Effector memory CD4-positive, alpha-beta T cell (primary cell): Measurements from ENCODE around the gene CKLF.

Source experiments
- DNase-seq, 3 donors: peaks; one replicate each; pipeline ENCODE4 v3.0.0-alpha.2; 2020
- H3K27ac ChIP-seq: 2 replicates; pipeline ENCODE4 v1.7.0; 2013; ENCODE audit warnings: mild to moderate bottlenecking, low read length, moderate library complexity; ENCODE audit not compliant: insufficient read depth, poor library complexity, severe bottlenecking
- H3K27me3 ChIP-seq: replicated peaks from 2 replicates; pipeline ENCODE4 v1.7.0; 2013; ENCODE audit warnings: mild to moderate bottlenecking, low read length; ENCODE audit not compliant: insufficient read depth, control insufficient read depth, poor library complexity, severe bottlenecking
- H3K36me3 ChIP-seq: 2 replicates; pipeline ENCODE4 v1.7.0; 2013; ENCODE audit warnings: mild to moderate bottlenecking, low read length, moderate library complexity; ENCODE audit not compliant: control insufficient read depth, insufficient read depth
- H3K4me1 ChIP-seq: 2 replicates; pipeline ENCODE4 v1.7.0; 2013; ENCODE audit warnings: low read length, mild to moderate bottlenecking; ENCODE audit not compliant: control insufficient read depth, insufficient read depth, poor library complexity, severe bottlenecking
- H3K4me3 ChIP-seq: 2 replicates; pipeline ENCODE4 v1.7.0; 2013; ENCODE audit warnings: low read length, low read depth, mild to moderate bottlenecking; ENCODE audit not compliant: insufficient read depth, poor library complexity, severe bottlenecking
- H3K9me3 ChIP-seq: 2 replicates; pipeline ENCODE4 v1.7.0; 2013; ENCODE audit warnings: mild to moderate bottlenecking, low read length, moderate library complexity; ENCODE audit not compliant: control insufficient read depth

The CKLF gene

DNA sequence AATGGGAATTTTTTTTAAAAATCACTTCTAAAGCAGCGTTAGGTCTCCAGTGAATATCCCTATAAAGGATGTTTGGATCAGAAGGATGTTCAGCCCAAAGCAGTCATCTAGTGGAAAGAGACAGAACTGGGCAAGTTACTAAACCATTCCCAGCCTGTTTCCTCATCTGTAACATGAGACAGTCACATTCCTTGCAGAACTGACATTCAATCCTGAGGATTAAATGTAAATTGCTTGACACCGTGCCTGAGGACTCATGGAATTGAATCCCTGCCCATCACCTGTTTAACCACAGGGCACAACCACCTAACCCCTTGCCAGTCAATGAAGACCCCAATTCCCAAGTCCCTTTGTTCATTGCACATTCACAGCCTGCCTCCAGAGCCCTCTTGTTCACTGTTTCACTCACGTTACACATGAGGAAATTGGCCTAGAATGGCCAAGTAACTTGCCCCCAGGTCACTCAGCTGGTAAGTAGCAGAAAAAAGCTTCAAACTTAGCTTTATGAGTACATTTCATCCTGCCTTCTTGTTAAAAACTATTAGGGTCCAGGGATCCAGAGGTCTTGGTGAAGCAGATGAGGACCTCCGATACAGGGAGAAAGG is 28.3 kb downstream of the CKLF start:
- H3K4me3 ChIP-seq, result no peak overlapping the region
- DNase-seq, result no peak
- peaks cover 8% of the 10 kb centered on the region for H3K27me3 ChIP-seq
- peaks cover 9% of the 10 kb centered on the region for H3K4me1 ChIP-seq
- no peaks in the 10 kb centered on the region for H3K36me3 ChIP-seq
- H3K9me3 ChIP-seq, result no peaks in the 10 kb centered on the region
- no peak overlapping the region for H3K27ac ChIP-seq

DNA sequence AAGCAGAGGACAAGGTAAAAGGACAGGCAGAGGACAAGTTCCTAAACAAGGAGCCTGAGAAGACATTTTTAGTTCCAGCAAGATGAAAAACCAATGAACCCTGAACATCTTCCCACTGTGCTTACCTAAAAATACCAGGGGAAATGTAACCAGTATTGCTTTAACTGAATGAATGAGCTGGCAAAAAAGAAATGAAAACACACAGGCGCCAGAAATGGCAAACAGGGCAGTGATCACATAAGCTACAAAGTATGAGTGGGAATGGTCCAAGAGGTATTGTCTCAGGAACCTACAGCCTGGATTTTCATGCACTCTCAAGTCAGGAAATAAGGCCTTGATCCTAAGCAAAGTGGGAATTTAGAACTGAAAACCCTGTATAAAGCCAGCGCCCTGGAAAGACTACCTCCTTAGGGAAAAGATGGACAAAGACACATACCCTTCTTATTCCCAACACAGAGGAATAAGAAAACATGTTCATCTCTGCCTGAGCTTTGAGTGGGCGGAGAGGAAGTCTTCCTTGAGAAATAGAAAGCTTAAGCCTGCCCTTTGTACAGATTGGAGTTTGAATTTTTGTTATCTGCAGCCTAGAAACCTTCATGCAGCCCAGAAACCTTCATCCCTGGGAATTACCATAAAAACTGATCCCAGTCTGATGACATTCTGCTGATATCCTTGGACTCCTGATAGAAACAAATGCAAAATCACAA is 29.0 kb downstream of the CKLF start:
- H3K4me1 ChIP-seq, result peaks cover 9% of the 10 kb centered on the region
- H3K27ac ChIP-seq, result no peak overlapping the region
- DNase-seq, result no peak
- no peak overlapping the region for H3K4me3 ChIP-seq
- peaks cover 8% of the 10 kb centered on the region for H3K27me3 ChIP-seq
- no peaks in the 10 kb centered on the region for H3K9me3 ChIP-seq
- H3K36me3 ChIP-seq, result no peaks in the 10 kb centered on the region

DNA sequence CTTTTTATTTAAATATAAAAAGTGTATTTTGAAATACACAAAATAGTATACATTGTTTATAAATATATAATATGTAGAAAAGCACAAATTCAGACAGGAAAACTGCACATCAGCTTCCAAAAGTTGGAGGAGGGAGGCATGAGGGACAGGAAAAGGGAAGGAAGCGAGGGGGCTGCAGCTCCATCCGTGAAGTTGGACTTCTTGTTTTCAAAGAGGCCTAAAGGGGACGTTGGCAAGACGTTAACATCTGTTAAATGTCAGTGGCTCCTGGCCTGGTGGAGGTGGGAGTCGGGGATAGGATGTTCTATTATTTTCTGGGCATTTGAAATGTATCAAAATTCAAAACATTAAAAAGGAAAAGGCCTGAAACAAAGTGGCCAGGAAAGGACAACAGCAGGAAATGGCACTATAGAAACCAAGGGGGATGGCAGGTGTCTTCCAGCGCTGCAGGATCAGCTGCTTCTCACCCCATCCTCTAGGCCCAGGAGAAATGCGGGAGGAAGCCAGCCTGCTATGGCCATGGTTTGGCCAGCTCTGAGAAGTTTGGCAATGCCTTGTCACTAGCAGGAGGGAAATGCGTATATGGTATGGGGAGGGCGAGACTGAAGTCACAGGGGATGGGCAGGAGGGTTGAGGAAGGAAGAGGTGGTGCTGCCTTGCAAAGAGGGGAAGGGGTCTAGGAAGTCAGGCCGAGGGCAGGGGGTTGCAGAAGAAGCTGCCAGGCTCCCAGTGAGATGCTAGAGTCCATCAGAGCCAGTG is 33.3 kb downstream of the CKLF start:
- no peak for DNase-seq
- Histone ChIP-seq H3K27me3 (no peaks in the 10 kb centered on the region), H3K4me1 (peaks cover 10% of the 10 kb centered on the region), H3K36me3 (no peaks in the 10 kb centered on the region), H3K9me3 (no peaks in the 10 kb centered on the region), H3K27ac (no peak overlapping the region), H3K4me3 (no peak overlapping the region)

DNA sequence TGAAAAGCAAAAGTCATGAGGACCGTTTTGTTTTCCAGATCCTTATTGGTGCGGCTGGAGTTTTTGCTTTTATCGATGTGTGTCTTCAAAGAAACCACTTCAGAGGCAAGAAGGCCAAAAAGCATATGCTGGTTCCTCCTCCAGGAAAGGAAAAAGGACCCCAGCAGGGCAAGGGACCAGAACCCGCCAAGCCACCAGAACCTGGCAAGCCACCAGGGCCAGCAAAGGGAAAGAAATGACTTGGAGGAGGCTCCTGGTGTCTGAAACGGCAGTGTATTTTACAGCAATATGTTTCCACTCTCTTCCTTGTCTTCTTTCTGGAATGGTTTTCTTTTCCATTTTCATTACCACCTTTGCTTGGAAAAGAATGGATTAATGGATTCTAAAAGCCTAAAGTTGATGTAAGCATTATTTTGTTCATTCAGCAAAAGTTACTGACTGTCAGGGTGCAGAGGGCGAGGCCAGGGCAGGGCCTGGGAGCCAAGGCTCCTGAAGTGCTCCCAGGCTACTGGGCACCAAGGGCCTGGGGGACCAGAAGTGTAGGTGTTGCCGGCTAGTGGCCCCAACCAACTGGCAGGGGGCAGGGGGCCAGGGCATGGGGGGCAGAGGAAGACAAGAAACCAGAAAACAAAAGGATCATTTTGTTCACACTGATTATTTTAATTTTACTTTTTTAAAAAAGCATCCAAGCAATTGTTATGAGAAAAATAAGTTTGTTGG is 35.7 kb downstream of the CKLF start:
- Histone ChIP-seq H3K27me3 (no peaks in the 10 kb centered on the region), H3K9me3 (no peaks in the 10 kb centered on the region), H3K4me1 (peaks cover 10% of the 10 kb centered on the region), H3K4me3 (no peak overlapping the region), H3K36me3 (no peaks in the 10 kb centered on the region), H3K27ac (no peak overlapping the region)
- DNase-seq, result no peak

DNA sequence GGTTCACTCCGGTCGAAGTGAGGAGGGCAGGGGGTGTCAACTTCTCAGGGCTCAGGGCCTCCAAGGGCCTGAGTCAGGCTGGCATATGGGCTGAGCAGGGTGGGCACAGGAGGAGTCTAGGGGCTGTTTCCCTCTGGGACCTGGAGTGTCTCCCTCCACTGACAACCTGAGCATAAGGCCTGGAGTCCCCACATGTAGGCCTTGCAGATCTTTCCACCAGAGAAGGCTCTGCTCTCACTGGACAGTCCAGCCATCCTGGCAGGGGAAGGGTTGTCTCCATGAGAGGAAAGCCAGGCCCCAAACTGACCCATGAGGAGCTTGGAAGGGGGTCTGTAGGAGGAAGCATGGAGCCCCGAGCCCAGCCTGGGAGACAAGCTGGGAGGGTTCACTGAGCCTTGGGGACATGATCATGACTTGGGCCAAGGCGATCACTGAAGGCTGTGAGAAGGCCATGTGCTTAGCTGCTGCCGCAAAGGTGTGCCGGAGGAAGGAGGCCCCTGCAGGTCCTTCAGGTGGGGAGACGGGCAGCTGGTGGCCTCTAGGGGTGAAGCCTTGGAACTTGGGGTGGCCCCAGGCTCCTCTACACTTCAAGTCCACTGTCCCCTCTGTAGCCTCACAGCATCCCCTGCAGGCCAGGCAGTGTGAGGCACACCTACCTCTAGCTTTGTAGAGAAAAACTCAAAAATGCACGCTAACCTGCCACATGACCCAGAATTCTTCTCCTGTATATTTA is 36.8 kb downstream of the CKLF start:
- H3K4me1 ChIP-seq, result peaks cover 10% of the 10 kb centered on the region
- H3K27ac ChIP-seq, result no peak overlapping the region
- H3K4me3 ChIP-seq, result no peak overlapping the region
- no peaks in the 10 kb centered on the region for H3K36me3 ChIP-seq
- H3K9me3 ChIP-seq, result no peaks in the 10 kb centered on the region
- no peaks in the 10 kb centered on the region for H3K27me3 ChIP-seq
- DNase-seq, result peak; percentile 48 to 50 (median 48)

DNA sequence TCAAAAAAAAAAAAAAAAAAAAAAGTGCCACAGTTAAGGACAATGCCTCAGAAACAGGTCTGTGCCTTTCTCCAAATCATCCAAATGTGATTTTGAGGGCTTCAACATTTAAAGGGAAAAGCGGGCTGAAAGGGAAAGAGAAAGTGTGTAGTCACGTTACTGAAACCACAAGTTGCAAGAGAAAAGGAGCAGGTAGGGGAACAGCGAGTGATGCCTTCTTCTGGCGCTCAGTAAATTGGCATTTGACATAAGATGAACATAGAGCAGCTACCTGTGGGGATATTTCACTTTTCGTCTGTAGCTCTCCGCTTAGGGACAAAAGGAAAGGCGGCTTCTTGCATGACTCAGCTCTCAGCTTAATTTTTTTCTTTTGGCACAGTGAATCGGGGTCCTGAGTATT is 37.9 kb downstream of the CKLF start:
- no peaks in the 10 kb centered on the region for H3K9me3 ChIP-seq
- H3K4me1 ChIP-seq, result peaks cover 10% of the 10 kb centered on the region
- no peak for DNase-seq
- H3K27me3 ChIP-seq, result no peaks in the 10 kb centered on the region
- H3K27ac ChIP-seq, result no peak overlapping the region
- H3K4me3 ChIP-seq, result peak overlapping the region; percentile 36
- no peaks in the 10 kb centered on the region for H3K36me3 ChIP-seq

DNA sequence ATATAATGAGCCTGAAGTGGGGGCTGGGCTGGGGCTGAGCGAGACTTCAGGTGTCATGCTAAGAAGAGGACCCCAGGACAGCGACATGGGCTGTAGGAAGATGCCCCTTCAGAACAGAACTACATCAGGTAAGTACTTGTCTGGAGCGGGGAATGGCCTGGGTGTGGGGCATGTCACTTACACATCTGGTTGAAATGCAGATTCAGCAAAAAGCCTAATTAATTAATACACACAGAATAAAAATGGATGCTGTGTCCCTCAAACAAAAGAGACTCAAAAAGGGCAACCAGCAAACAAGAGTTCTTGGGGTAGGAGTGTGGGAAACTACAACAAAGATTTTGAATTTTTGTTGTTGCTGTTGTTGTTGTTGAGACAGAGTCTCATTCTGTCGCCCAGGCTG is 38.6 kb downstream of the CKLF start:
- H3K27ac ChIP-seq, result no peak overlapping the region

DNA sequence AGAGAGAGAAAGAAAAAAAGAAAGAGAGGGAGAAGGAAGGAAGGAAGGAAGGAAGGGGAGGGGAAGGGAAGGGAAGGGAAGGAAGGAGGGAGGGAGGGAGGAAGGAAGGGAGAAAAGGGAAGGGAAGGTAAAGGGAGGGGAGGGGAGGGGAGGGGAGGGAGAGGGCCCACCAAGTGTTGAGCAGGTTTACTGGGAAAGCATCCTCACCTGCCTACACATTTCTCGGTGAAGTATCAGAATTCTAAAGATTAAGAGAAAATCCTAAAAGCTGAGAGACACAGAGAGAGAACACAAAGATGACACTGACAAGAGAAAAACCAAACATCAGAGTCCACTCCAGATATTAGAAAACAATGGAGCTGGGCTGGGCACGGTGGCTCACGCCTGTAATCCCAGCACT is 39.9 kb downstream of the CKLF start:
- Histone ChIP-seq H3K4me1 (peaks cover 10% of the 10 kb centered on the region), H3K27me3 (no peaks in the 10 kb centered on the region), H3K4me3 (no peak overlapping the region), H3K27ac (no peak overlapping the region), H3K9me3 (no peaks in the 10 kb centered on the region), H3K36me3 (no peaks in the 10 kb centered on the region)
- no peak for DNase-seq

More for the DNA sequence above, 38.6 kb downstream of the CKLF start:
- Histone ChIP-seq H3K36me3 (no peaks in the 10 kb centered on the region), H3K4me3 (no peak overlapping the region), H3K27me3 (no peaks in the 10 kb centered on the region), H3K9me3 (no peaks in the 10 kb centered on the region), H3K4me1 (peaks cover 10% of the 10 kb centered on the region)
- no peak for DNase-seq

DNA sequence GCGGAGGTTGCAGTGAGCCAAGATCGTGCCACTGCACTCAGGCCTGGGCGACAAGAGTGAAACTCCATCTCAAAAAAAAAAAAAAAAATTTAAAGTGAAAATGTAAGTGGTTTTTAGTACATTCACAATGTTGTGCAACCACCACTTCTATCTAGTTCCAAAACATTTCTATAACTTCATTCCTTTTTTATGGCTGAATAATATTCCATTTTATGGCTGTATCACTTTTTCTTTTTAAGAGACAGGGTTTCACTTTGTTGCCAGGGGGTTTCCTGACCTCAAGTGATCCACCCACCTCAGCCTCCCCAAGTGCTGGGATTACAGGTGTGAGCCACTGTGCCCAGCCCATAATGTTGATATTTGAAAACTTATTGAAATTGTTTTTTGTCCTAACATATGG is 40.4 kb downstream of the CKLF start:
- H3K4me3 ChIP-seq, result no peak overlapping the region
- H3K4me1 ChIP-seq, result peaks cover 13% of the 10 kb centered on the region
- no peaks in the 10 kb centered on the region for H3K27me3 ChIP-seq

More for the DNA sequence above, 40.4 kb downstream of the CKLF start:
- Histone ChIP-seq H3K9me3 (no peaks in the 10 kb centered on the region), H3K27ac (no peak overlapping the region), H3K36me3 (no peaks in the 10 kb centered on the region)
- no peak for DNase-seq
